GM12878 (cell line): ENCODE results near the gene ROR2.

Source experiments
- CTCF ChIP-seq, 3 experiments: IDR thresholded peaks in 2 of 3; conservative IDR thresholded peaks in 1 of 3; 2 replicates each; pipeline ENCODE4 v1.5.1; 2011; ENCODE audit warnings: low read depth in 3 of 3, low read length in 3 of 3, mild to moderate bottlenecking in 3 of 3, control low read depth in 2 of 3, moderate library complexity in 2 of 3, inconsistent platforms in 1 of 3, mixed read lengths in 1 of 3; ENCODE audit not compliant: control insufficient read depth in 2 of 3, insufficient read depth in 1 of 3; ENCODE audit errors: extremely low read depth in 1 of 3
- EZH2 ChIP-seq: IDR thresholded peaks from 2 replicates; pipeline ENCODE4 v1.6.1; 2012; ENCODE audit warnings: low read depth, mild to moderate bottlenecking, control low read depth, inconsistent platforms, low read length, borderline replicate concordance; ENCODE audit not compliant: control insufficient read depth
- KDM1A ChIP-seq: fragments of 200-600 bp; sonication (generic); IDR thresholded peaks from 2 replicates; pipeline ENCODE4 v1.6.1; 2016; ENCODE audit warnings: borderline replicate concordance
- MXI1 ChIP-seq: fragments of 150-350 bp; IDR thresholded peaks from 2 replicates; pipeline ENCODE4 v1.6.1; 2011; ENCODE audit warnings: low read depth, mild to moderate bottlenecking, inconsistent platforms, low read length, improper control_type of control experiment
- NKRF ChIP-seq: fragments of 450-650 bp; conservative IDR thresholded peaks from 2 replicates; pipeline ENCODE4 v1.6.1; 2017; ENCODE audit warnings: mild to moderate bottlenecking, moderate library complexity
- NR2C2 ChIP-seq: IDR thresholded peaks from 2 replicates; pipeline ENCODE4 v1.6.1; 2011; ENCODE audit warnings: borderline replicate concordance, low read depth; ENCODE audit not compliant: control insufficient read depth, insufficient read length
- POLR2AphosphoS5 ChIP-seq: IDR thresholded peaks from 2 replicates; pipeline ENCODE4 v1.6.1; 2011; ENCODE audit warnings: mild to moderate bottlenecking, low read length, inconsistent platforms
- SMC3 ChIP-seq: IDR thresholded peaks from 2 replicates; pipeline ENCODE4 v1.6.1; 2011; ENCODE audit warnings: low read length, improper control_type of control experiment, borderline replicate concordance

- no peak for TF ChIP-seq KDM1A
- no peak for TF ChIP-seq NKRF
- TF ChIP-seq EZH2: no peak
- no peak for TF ChIP-seq CTCF (IDR thresholded peaks at IDR 0.05 in 2 of 3, conservative IDR thresholded peaks at IDR 0.05 in 1 of 3; ENCODE audit: control insufficient read depth in 2 of 3, extremely low read depth in 1 of 3, insufficient read depth in 1 of 3, low read depth in 3 of 3, low read length in 3 of 3)
- TF ChIP-seq NR2C2: no peak
- no peak for TF ChIP-seq SMC3
- TF ChIP-seq POLR2AphosphoS5: no peak
- no peak for TF ChIP-seq MXI1
Measured at GRCh38 chr9:91885746-91886413, 64.1 kb downstream of the ROR2 start.
